IPS DF 6.9 (cell line): ENCODE data around the gene COL24A1.
"Not testable (repeated sequence)": the region's sequence is repeated elsewhere in the genome, so short reads cannot be mapped to it uniquely, and the experiment has no call there.

Source experiments
- DNase-seq: peaks from one replicate; pipeline ENCODE4 v3.0.0-alpha.2; 2013; ENCODE audit warnings: low read depth, low spot score
- H3K27ac ChIP-seq: one replicate; pipeline ENCODE4 v1.5.1; 2013; ENCODE audit warnings: low read length, control low read depth
- H3K27me3 ChIP-seq: 2 replicates; pipeline ENCODE4 v1.6.1; 2013; ENCODE audit warnings: mild to moderate bottlenecking, low read length; ENCODE audit not compliant: control insufficient read depth, insufficient read depth
- H3K36me3 ChIP-seq: 2 replicates; pipeline ENCODE4 v1.6.1; 2013; ENCODE audit warnings: low read length; ENCODE audit not compliant: control insufficient read depth, insufficient read depth
- H3K4me1 ChIP-seq: 2 replicates; pipeline ENCODE4 v1.6.1; 2013; ENCODE audit warnings: low read length; ENCODE audit not compliant: control insufficient read depth, insufficient read depth
- H3K4me3 ChIP-seq: 2 replicates; pipeline ENCODE4 v1.5.1; 2013; ENCODE audit warnings: mild to moderate bottlenecking, low read length
- H3K9me3 ChIP-seq: 2 replicates; pipeline ENCODE4 v1.6.1; 2013; ENCODE audit warnings: low read length, inconsistent platforms; ENCODE audit not compliant: control insufficient read depth, insufficient read depth
- WGBS: extraction: QIAGEN DNeasy Blood & Tissue Kit; methylation state at CpG from one replicate; pipeline ENCODE4 v1.1.7; 2013; ENCODE audit warnings: mixed read lengths, missing lambda C conversion rate; ENCODE audit not compliant: insufficient read length, insufficient coverage; 5-methylcytosine and 5-hydroxymethylcytosine counted together

COL24A1 gene

DNA sequence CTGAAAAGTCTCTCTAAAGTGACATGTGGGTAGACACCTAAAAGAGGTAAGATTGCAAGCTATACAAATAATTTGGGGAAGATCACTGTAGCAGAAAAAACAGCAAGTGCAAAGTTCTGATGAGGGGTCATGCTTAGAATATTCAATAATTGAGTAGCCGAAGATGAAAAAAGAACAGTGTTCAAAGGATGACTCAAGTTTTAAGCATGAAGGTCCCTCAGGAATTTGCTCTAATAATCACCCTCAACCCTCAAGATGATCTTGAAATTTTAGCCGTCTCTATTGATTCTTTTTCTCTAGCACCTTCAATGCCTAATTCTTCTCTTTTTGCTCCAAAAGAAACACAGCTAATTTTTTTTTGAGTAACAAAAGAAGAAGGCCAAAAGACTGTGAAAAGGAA lies 257.7 kb downstream of the COL24A1 start:
- Histone ChIP-seq H3K27me3 (no peaks in the 10 kb centered on the region), H3K4me3 (no peak overlapping the region), H3K36me3 (no peaks in the 10 kb centered on the region), H3K27ac (no peak overlapping the region), H3K9me3 (no peaks in the 10 kb centered on the region), H3K4me1 (no peaks in the 10 kb centered on the region)
- WGBS: no CpG with 5 or more reads among the region's 2 CpGs
- DNase-seq: no peak

DNA sequence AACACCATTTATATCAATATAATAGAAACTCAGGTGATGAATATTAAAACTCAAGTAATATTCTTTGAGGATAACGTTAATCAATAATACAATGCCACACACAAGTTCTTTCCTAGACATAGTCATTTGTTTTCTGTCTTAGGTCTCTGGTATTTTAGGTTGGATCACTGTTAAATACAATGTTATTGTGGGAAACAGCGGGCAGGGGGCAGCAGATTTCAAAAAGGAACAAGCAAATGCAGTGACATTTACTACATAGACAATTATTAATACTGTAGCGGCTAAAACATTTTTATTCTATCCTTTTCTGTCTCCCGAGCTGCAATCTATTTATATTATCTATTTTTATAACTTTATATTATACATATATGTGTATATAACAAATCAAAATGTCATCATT lies 261.9 kb downstream of the COL24A1 start:
- no peak overlapping the region for H3K27ac ChIP-seq
- no peaks in the 10 kb centered on the region for H3K27me3 ChIP-seq
- no peaks in the 10 kb centered on the region for H3K4me1 ChIP-seq
- no CpG with 5 or more reads among the region's 4 CpGs for WGBS
- DNase-seq: no peak
- H3K9me3 ChIP-seq: no peaks in the 10 kb centered on the region
- no peaks in the 10 kb centered on the region for H3K36me3 ChIP-seq
- H3K4me3 ChIP-seq: no peak overlapping the region

DNA sequence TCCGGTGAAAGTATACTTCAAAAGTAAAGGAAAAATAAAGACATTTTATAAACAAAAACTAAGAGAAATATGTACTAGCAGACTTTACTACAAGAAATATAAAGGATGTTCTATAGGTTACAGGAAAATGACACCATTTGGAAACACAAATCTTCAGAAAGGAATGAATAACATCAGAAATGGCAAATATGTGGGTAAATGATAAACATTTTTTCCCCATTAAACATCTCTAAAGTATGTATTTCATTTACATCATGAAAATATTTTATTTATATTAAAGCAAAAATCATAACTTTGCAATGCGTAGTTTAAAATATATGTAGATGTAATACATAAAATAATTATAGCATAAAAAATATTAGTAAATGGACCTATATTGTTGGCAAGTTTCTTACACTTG lies 264.2 kb downstream of the COL24A1 start:
- no peaks in the 10 kb centered on the region for H3K4me1 ChIP-seq
- no peak overlapping the region for H3K27ac ChIP-seq
- no peaks in the 10 kb centered on the region for H3K9me3 ChIP-seq
- no peaks in the 10 kb centered on the region for H3K36me3 ChIP-seq
- WGBS: no CpG with 5 or more reads among the region's 2 CpGs
- no peaks in the 10 kb centered on the region for H3K27me3 ChIP-seq
- no peak overlapping the region for H3K4me3 ChIP-seq
- no peak for DNase-seq

DNA sequence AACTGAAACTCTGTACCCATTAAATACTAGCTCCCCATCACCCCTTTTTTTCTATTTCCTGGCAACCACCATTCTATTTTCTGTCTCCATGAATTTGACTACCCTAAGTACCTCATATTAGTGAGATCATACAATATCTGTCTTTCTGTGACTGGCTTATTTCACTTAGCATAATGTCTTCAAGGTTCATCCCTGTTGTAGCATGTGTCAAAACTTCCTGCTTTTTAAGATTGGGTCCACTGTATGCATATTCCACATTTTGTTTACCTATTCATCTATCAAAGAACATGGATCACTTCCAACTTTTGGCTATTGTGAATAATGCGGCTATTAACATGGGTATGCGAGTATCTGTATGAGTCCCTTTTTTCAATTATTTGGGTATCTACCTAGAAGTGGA lies 266.7 kb downstream of the COL24A1 start:
- no peak overlapping the region for H3K4me3 ChIP-seq
- no peak for DNase-seq
- no CpG with 5 or more reads among the region's 2 CpGs for WGBS
- H3K4me1 ChIP-seq: no peaks in the 10 kb centered on the region
- no peaks in the 10 kb centered on the region for H3K36me3 ChIP-seq
- H3K27ac ChIP-seq: no peak overlapping the region
- H3K9me3 ChIP-seq: no peaks in the 10 kb centered on the region
- no peaks in the 10 kb centered on the region for H3K27me3 ChIP-seq

DNA sequence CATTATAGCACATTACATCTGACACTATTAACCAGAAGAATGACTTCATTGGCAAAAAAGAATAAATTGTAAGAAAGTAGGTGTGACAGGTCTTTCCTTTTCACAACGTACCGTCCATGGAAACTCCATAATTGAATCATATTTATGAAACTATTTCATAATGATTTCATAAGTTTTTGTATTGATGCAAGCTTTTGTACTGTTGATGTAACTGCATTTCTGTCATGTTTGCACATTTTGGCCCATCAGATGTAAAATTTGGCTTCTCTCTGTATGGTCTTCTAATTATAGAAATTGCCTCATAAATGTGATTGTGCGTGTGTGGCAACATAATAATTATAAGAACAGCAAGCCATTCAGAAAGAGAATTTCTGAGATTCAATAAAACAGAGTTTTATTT lies 267.7 kb downstream of the COL24A1 start:
- H3K9me3 ChIP-seq: no peaks in the 10 kb centered on the region
- no peaks in the 10 kb centered on the region for H3K4me1 ChIP-seq
- no peaks in the 10 kb centered on the region for H3K27me3 ChIP-seq
- no peaks in the 10 kb centered on the region for H3K36me3 ChIP-seq
- H3K27ac ChIP-seq: no peak overlapping the region
- no peak overlapping the region for H3K4me3 ChIP-seq
- no CpG with 5 or more reads among the region's 3 CpGs for WGBS
- no peak for DNase-seq

DNA sequence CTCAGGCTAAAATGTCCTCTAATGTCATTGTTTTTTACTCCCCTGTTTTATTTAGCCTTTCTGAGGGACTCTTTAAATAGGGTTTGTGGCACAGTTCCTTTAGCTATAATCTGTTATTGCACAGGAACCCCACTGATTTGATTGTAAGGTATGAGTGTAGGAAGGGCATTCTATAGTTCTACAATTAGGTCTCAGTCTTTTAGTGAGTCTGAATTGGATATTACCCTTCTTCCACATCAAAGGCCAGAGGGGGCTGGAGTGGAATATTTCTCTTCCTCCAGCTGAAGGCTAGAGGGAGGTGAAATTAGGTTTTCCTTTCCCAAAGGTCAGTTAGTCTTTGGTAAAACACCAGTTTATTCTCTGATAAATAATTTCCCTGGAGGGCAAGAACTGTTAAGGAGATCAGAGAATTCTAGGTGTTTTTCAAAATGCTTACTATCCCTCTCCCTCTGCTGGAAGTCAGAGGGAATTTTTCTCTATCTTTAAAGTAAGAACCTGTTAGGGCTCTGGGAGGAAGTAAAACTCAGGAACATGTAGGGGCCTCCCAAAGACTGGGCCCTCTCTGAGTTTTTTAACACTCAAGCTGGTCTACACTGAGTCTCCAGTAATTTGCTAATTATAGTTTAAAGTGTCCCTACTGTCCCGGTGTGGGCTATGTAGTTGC lies 272.1 kb downstream of the COL24A1 start:
- no peaks in the 10 kb centered on the region for H3K27me3 ChIP-seq
- H3K36me3 ChIP-seq: no peaks in the 10 kb centered on the region
- peak; percentile 4 for DNase-seq
- H3K9me3 ChIP-seq: no peaks in the 10 kb centered on the region
- no peak overlapping the region for H3K27ac ChIP-seq
- no CpG with 5 or more reads among the region's 1 CpG for WGBS
- H3K4me1 ChIP-seq: no peaks in the 10 kb centered on the region
- H3K4me3 ChIP-seq: no peak overlapping the region

DNA sequence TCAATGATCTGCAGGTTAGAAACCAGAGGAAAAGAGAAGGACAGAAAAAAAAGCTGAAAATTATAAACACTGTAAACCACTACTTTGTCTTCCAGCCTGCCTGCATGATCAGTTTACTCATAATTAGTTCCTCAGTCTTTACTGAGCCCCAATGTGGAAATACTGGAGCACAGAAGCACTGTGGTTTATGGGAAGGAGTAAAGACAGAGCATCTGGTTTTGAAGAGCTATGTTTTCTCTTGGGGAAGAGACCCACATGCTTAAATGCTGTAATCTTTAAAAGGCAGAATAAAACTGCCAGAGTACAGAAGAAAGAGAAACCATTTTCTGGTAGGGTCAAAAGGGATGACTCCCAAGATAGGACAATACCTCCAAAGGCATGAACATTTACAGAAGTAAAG lies 289.4 kb downstream of the COL24A1 start:
- Histone ChIP-seq H3K27me3 (no peaks in the 10 kb centered on the region), H3K4me3 (no peak overlapping the region), H3K4me1 (no peaks in the 10 kb centered on the region), H3K9me3 (no peaks in the 10 kb centered on the region), H3K36me3 (no peaks in the 10 kb centered on the region), H3K27ac (no peak overlapping the region)
- no peak for DNase-seq

DNA sequence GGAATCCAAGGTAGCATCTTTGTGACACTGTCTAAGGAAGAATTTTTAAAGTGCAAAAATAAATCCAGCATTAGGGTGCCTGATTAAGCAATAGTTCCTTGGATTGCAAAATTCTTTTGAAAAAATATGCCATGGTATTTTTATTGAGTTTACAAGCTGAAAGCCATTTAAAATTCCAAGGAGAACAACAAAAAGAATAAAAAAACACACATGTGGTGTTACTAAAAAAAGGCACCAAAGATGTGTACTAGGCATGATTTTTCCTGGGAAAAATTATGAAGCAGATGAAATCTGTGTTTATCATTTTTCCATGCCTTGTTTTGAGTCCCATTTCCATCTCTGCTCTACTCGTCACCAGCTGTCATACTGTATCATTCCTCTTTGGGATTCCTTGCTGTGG lies 291.4 kb downstream of the COL24A1 start:
- Histone ChIP-seq H3K36me3 (no peaks in the 10 kb centered on the region), H3K27me3 (no peaks in the 10 kb centered on the region), H3K27ac (no peak overlapping the region), H3K9me3 (no peaks in the 10 kb centered on the region), H3K4me3 (no peak overlapping the region), H3K4me1 (no peaks in the 10 kb centered on the region)
- no CpG with 5 or more reads among the region's 1 CpG for WGBS
- no peak for DNase-seq

DNA sequence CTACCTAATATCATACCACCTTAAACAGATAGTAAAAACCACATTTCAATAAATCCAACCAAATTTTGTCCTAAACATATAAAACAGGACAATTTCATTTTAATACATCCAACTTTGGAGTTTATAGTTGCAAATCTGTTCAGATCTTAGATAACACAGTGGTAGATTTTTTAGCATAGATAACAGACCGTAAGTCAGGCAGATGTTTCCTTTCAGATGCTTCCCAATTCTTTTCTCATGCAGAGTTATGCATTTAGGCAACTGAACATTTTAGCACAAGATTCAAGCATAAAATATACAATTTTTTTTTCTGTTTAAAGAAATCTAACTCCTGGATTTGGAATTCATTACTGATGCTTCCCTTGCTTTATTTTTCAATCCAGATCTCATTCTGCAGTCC lies 291.8 kb downstream of the COL24A1 start:
- no peak for DNase-seq
- no CpG with 5 or more reads among the region's 1 CpG for WGBS
- no peak overlapping the region for H3K4me3 ChIP-seq

DNA sequence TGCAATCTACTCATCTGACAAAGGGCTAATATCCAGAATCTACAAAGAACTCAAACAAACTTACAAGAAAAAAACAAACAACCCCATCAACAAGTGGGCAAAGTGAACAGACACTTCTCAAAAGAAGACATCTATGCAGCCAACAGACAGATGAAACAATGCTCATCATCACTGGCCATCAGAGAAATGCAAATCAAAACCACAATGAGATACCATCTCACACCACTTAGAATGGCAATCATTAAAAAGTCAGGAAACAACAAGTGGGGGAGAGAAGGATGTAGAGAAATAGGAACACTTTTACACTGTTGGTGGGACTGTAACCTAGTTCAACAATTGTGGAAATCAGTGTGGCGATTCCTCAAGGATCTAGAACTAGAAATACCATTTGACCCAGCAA lies 292.9 kb downstream of the COL24A1 start:
- not testable (repeated sequence) for H3K9me3 ChIP-seq, H3K36me3 ChIP-seq, H3K4me3 ChIP-seq, H3K27ac ChIP-seq, H3K4me1 ChIP-seq, H3K27me3 ChIP-seq, DNase-seq
- WGBS: no CpG with 5 or more reads among the region's 1 CpG

More for the DNA sequence above, 291.8 kb downstream of the COL24A1 start:
- no peak overlapping the region for H3K27ac ChIP-seq
- no peaks in the 10 kb centered on the region for H3K9me3 ChIP-seq
- H3K36me3 ChIP-seq: no peaks in the 10 kb centered on the region
- no peaks in the 10 kb centered on the region for H3K4me1 ChIP-seq
- no peaks in the 10 kb centered on the region for H3K27me3 ChIP-seq

DNA sequence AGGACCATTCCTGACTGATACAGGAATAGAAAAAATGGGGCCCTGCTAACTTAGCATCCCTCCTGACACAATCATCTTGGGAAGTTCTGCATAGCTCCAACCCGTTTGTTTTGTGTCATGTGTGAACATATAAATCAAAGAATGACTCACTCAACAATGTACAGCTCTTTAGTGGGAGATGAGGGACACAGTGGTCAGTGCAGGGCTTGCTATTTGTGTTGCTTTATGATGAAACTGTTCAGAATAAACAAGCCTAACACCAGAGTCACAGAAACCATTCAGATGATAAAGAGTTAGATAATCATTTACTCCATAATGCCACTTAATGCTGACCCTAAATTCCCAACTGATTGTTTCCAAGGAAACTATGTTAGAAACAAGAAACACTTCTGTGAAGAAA lies 294.1 kb downstream of the COL24A1 start:
- H3K9me3 ChIP-seq: no peaks in the 10 kb centered on the region
- no CpG with 5 or more reads among the region's 1 CpG for WGBS
- DNase-seq: no peak
- H3K36me3 ChIP-seq: no peaks in the 10 kb centered on the region
- H3K27me3 ChIP-seq: no peaks in the 10 kb centered on the region
- no peaks in the 10 kb centered on the region for H3K4me1 ChIP-seq
- no peak overlapping the region for H3K4me3 ChIP-seq
- H3K27ac ChIP-seq: no peak overlapping the region
